Transverse colon (tissue), 4 donors: ENCODE data around the gene GNG7. TPM values are rescaled to one million over a fixed set of nuclear protein-coding genes. Genes with fewer than 3 reads are reported as not detected.
A peak's percentile ranks its signal among the peaks of the same experiment; 100 is the strongest.

Experiments
- DNase-seq: peaks from one replicate; pipeline ENCODE4 v3.0.0-alpha.2; 2019
- H3K27ac ChIP-seq, 4 donors: fragments of 200-600 bp; sonication (generic); 2 replicates each; pipeline ENCODE4 v1.5.1; 2016 to 2018; ENCODE audit warnings: inconsistent platforms in 4 of 4
- H3K27me3 ChIP-seq: fragments of 200-600 bp; sonication (generic); 2 replicates; pipeline ENCODE4 v1.5.1; 2017; ENCODE audit warnings: inconsistent platforms
- H3K36me3 ChIP-seq, 4 donors: fragments of 200-600 bp; sonication (generic); 2 replicates each; pipeline ENCODE4 v1.5.1; 2017 to 2019; ENCODE audit warnings: inconsistent platforms in 4 of 4
- H3K4me1 ChIP-seq, 4 donors: fragments of 200-600 bp; sonication (generic); 2 replicates each; pipeline ENCODE4 v1.5.1; 2017 to 2020; ENCODE audit warnings: inconsistent platforms in 4 of 4
- H3K4me3 ChIP-seq, 4 donors: fragments of 200-600 bp; sonication (generic); 1 replicate in 1 of 4; 2 replicates in 3 of 4; pipeline versions ENCODE4 v1.5.1 to v1.6.1; 2017 to 2019; ENCODE audit warnings: inconsistent platforms in 4 of 4
- H3K9me3 ChIP-seq, 2 donors: fragments of 200-600 bp; sonication (generic); 2 replicates each; pipeline ENCODE4 v1.5.1; 2017 to 2019; ENCODE audit warnings: inconsistent platforms in 2 of 2
- CTCF ChIP-seq, 5 experiments: fragments of 200-600 bp in 3 of 5; fragments of 450-650 bp in 2 of 5; sonication (generic) in 3 of 5; IDR thresholded peaks; 1 replicate in 2 of 5; 2 replicates in 3 of 5; pipeline ENCODE4 v1.5.1; 2016 to 2017; ENCODE audit warnings: antibody characterized with exemption in 5 of 5, inconsistent platforms in 3 of 5, mild to moderate bottlenecking in 2 of 5, moderate library complexity in 1 of 5
- EP300 ChIP-seq: sonication (generic); formaldehyde crosslinking; IDR thresholded peaks from one replicate; pipeline ENCODE4 v1.6.1; 2017; ENCODE audit warnings: antibody characterized with exemption, low read depth
- POLR2A ChIP-seq: fragments of 450-650 bp; IDR thresholded peaks from one replicate; pipeline ENCODE4 v1.6.1; 2016; ENCODE audit warnings: antibody characterized with exemption, mild to moderate bottlenecking, moderate library complexity
- POLR2AphosphoS5 ChIP-seq, 3 donors: sonication (generic); formaldehyde crosslinking; IDR thresholded peaks; one replicate each; pipeline ENCODE4 v1.6.1; 2016; ENCODE audit warnings: antibody characterized with exemption in 3 of 3
- WGBS, 2 donors: methylation state at CpG; one replicate each; pipeline ENCODE4 v1.1.5; 2018; ENCODE audit warnings: low coverage in 1 of 2; 5-methylcytosine and 5-hydroxymethylcytosine counted together
- in situ Hi-C, 4 donors: fragments of 200-750 bp; cut with MboI; loops; one replicate each; pipeline versions ENCODE4 v1.15.0 to v1.15.1; 2017; ENCODE audit warnings: low sequenced_read_pairs in 3 of 4, low pct_ligation_motif_present in 1 of 4, low pct_unique_long_range_greater_than_20kb in 1 of 4
- intact Hi-C: fragments of 100-400 bp; cut with DNase I; formaldehyde crosslinking; loops from one replicate; pipeline ENCODE4 v1.15.1; 2023; ENCODE audit warnings: low total_unique reads
- total RNA-seq, 4 donors: library from RNA; depleted of rRNA; stranded (reverse); fragments of >200 nt; gene quantifications; one replicate each; pipeline ENCODE4 v1.1.0, GENCODE V29; 2016

The GNG7 gene
- total RNA-seq, 4 donors from 2014 or later = 1.6 to 13.1 (median 4.0) TPM

DNA sequence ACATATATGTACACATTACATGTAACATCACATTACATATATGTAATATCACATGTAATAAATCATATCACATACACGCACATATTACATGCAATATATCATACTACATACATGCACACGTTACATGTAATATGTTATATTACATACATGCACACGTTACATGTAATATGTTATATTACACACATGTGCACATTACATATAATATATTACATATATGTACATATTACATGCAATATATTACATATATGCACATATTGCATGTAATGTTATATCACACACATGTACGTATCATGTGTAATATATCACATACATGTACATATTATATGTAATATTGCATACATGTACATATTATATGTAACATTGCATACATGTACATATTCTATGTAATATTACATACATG, 149.0 kb downstream of the GNG7 start:
- Histone ChIP-seq H3K27me3 (no peaks in the 10 kb centered on the region), H3K4me3 (no peak overlapping the region), H3K9me3 (no peaks in the 10 kb centered on the region), H3K36me3 (no peaks in the 10 kb centered on the region), H3K27ac (peak overlapping the region in 1 of 4 donors; percentile 70), H3K4me1 (peaks cover 5 to 25% (median 11%) of the 10 kb centered on the region in 4 donors)
- intact Hi-C loops = no loop called here
- TF ChIP-seq EP300 (no peak), POLR2AphosphoS5 (IDR thresholded peaks at IDR 0.05) (no peak), POLR2A (no peak)
- no peak for DNase-seq
- 63 to 70% methylated on average over 4 of the region's 4 CpGs for WGBS, 2 donors
- in situ Hi-C loops = no loop called here

- Histone ChIP-seq H3K9me3 (no peaks in the 10 kb centered on the region), H3K27me3 (no peaks in the 10 kb centered on the region), H3K4me3 (no peak overlapping the region), H3K27ac (peak overlapping the region; percentile 43 to 70 (median 64)), H3K36me3 (no peaks in the 10 kb centered on the region), H3K4me1 (peaks cover 5 to 25% (median 11%) of the 10 kb centered on the region in 4 donors)
- TF ChIP-seq EP300 (no peak), POLR2A (no peak), POLR2AphosphoS5 (IDR thresholded peaks at IDR 0.05) (no peak), CTCF (IDR thresholded peaks at IDR 0.05) (no peak)
- 30 to 36% methylated on average over 2 to 11 of the region's 11 CpGs for WGBS, 2 donors
- in situ Hi-C loops (no loop called here), intact Hi-C loops (no loop called here)
- DNase-seq = peak; percentile 35
Measured at GRCh38 chr19:2552859-2553258, 149.6 kb downstream of the GNG7 start.

DNA sequence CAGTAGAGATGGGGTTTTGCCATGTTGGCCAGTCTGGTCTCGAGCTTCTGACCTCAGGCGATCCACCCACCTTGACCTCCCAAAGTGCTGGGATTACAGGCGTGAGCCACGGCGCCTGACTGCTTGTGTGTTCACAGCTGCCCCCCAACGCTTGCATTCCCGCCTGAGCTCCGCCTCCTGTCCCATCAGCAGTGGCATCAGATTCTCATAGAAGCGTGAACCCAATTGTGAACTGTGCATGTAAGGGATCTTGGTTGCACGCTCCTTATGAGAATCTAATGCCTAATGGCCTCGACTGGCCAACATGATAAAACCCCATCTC, 150.7 kb downstream of the GNG7 start:
- WGBS, 2 donors = 86% methylated on average over 11 of the region's 11 CpGs; no CpG with 5 or more reads in 1 of the 2 donors
- no peak overlapping the region for H3K27ac ChIP-seq

DNA sequence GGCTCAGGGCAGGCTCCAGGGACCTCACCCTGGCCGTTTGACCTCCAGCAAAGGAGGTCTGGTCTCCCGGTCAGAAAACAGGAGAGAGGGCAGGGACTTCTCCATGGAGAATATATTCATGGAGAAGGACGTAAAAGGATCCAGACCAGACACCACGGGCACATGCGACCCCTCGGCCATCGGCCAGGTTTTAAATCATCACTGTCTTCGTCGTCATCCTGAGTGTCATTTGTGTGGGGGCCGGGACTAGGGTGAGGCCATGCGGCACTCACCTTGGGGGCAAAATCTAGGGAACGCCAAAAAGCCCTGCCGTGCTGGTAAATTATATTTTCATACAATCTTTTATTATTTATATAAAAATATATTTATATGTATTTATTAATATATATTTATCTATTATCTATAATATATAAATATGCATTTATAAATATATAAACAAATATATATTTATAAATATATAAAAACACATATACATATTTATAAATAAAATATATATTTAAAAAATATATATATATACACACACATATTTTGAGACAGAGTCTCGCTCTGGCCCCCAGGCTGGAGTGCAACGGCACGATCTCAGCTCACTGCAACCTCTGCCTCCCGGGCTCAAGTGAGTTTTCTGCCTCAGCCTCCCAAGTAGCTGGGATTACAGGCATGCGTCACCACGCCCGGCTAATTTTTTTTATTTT, 151.2 kb downstream of the GNG7 start:
- 83 to 89% methylated on average over 10 to 20 of the region's 20 CpGs for WGBS, 2 donors
- H3K27me3 ChIP-seq = no peaks in the 10 kb centered on the region
- DNase-seq = no peak
- H3K27ac ChIP-seq = peak overlapping the region in 3 of 4 donors; percentile 74 to 79 (median 75)
- no peak overlapping the region for H3K4me3 ChIP-seq
- H3K4me1 ChIP-seq = peaks cover 8 to 37% (median 16%) of the 10 kb centered on the region in 4 donors
- H3K9me3 ChIP-seq = no peaks in the 10 kb centered on the region
- intact Hi-C loops (no loop called here), in situ Hi-C loops (no loop called here)
- no peaks in the 10 kb centered on the region for H3K36me3 ChIP-seq
- no peak for TF ChIP-seq CTCF (IDR thresholded peaks at IDR 0.05)
- TF ChIP-seq EP300 = no peak
- no peak for TF ChIP-seq POLR2AphosphoS5 (IDR thresholded peaks at IDR 0.05)
- TF ChIP-seq POLR2A = no peak

More for the DNA sequence above, 150.7 kb downstream of the GNG7 start:
- no peak for DNase-seq
- H3K4me1 ChIP-seq = peaks cover 5 to 32% (median 11%) of the 10 kb centered on the region in 4 donors
- H3K9me3 ChIP-seq = no peaks in the 10 kb centered on the region
- no peaks in the 10 kb centered on the region for H3K36me3 ChIP-seq
- intact Hi-C loops = no loop called here
- no peaks in the 10 kb centered on the region for H3K27me3 ChIP-seq
- H3K4me3 ChIP-seq = no peak overlapping the region
- TF ChIP-seq EP300 (no peak), CTCF (IDR thresholded peaks at IDR 0.05) (no peak), POLR2AphosphoS5 (IDR thresholded peaks at IDR 0.05) (no peak), POLR2A (no peak)
- in situ Hi-C loops = no loop called here
